GM10266 (cell line): Measurements from ENCODE around the gene ARVCF.

Experiments
- DNase-seq: peaks from one replicate; pipeline ENCODE4 v3.0.0; 2012; ENCODE audit errors: extremely low spot score
- TF ChIP-seq, protein P1 (sequence below): IDR thresholded peaks from 2 replicates; pipeline ENCODE4 v1.5.1; 2012; ENCODE audit warnings: mild to moderate bottlenecking, low read depth; ENCODE audit not compliant: control insufficient read depth, insufficient read depth; ENCODE audit errors: missing control alignments

The ARVCF gene

DNA sequence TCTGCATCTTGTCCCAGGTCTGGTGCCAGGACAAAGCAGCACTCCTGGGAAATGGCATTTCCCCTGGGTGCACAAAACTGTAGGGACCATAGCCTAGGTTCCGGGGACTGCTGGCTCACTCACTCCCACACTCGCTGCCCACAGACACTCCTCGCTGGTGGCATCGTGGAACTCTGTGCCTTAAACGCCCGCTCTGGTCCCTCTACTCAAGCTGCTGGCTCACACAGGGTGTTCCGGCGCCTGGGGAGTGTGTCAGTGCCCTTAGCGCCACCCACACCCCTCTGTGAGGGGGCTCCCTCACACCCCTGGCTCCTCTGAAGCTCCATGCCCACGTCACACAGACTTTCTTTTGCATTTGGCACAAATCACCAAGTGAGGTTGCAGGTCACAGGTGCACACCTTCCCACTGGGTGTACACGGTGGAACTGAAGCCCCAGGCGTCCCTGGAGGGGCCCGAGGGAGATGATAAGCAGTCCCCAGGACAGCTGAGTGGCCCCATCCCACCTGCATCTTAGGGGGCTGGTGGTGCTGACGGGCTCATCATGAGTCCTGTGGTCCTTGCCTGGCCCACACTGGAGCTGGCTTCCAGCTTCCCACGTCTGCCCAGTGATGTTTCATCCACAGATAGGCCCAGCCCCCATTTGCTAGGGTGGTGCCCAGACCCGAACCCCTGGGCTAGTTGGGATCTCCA, 40.2 kb upstream of the ARVCF start:
- DNase-seq: no peak
- TF ChIP-seq, protein P1, sequence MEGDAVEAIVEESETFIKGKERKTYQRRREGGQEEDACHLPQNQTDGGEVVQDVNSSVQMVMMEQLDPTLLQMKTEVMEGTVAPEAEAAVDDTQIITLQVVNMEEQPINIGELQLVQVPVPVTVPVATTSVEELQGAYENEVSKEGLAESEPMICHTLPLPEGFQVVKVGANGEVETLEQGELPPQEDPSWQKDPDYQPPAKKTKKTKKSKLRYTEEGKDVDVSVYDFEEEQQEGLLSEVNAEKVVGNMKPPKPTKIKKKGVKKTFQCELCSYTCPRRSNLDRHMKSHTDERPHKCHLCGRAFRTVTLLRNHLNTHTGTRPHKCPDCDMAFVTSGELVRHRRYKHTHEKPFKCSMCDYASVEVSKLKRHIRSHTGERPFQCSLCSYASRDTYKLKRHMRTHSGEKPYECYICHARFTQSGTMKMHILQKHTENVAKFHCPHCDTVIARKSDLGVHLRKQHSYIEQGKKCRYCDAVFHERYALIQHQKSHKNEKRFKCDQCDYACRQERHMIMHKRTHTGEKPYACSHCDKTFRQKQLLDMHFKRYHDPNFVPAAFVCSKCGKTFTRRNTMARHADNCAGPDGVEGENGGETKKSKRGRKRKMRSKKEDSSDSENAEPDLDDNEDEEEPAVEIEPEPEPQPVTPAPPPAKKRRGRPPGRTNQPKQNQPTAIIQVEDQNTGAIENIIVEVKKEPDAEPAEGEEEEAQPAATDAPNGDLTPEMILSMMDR: no peak

DNA sequence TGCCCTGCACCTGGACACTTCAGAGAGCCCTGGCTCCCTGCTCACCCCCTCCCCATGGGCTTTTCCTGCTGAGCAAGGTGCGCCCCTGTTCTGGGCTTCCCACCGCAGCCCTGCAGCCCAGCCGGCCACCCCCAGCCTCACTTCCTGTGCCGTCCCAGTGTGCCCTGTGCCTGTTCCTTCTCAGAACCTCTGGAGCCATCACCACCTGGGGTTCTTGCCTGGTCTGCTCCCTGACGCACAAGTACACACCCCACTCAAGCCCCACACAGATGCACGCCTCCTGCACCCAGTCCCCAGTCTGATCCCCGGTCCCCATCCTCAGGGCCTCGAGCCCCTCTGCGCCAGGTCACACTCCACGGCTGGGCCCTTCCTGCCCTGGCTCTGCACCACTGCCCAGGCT, 39.5 kb upstream of the ARVCF start:
- no peak for DNase-seq
- TF ChIP-seq, protein P1: no peak

DNA sequence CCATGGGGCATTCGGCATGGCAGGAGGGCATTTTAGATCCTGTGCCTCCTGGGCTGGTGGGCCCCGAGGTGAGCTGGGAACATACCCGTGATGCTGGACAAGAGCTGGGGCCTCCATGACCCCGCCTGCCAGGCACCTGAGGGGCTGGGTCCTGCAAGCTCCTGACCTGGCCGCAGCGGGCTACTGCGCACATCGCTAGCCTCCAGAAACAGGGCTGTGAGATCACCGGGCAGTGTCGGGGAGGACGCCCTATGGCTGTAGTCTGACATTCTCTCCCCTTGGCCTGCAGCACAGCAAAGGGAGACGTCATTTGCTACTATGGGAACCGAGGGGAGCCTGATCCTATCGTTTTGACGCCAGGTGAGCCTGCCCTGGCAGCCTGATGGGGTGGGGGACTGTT, 39.0 kb upstream of the ARVCF start:
- TF ChIP-seq, protein P1: no peak
- no peak for DNase-seq

- TF ChIP-seq, protein P1: no peak
- DNase-seq: no peak
Measured at GRCh38 chr22:20055144-20055543, 38.5 kb upstream of the ARVCF start.

DNA sequence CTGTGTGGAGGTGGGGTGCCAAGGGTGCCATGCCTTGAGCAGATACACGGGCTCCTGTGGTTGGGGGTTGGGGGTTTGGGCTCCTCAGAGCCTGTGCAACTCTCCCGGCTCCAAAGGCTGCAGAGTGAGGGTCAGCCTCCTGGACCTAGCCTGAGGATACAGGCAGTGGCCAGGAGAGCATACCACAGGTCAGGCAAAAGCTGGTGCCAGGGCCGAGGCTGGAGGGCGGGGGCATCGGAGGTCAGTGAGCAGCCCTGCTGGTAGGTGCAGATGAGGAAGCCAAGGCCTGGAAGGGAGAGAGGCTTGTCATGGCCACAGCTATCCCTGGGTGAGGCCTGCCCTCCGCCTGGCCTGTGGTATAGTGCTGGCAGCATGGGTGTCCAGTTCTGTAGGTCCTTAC, 37.9 kb upstream of the ARVCF start:
- no peak for DNase-seq
- TF ChIP-seq, protein P1: no peak

- TF ChIP-seq, protein P1: no peak
- no peak for DNase-seq
Measured at GRCh38 chr22:20054034-20054427, 37.4 kb upstream of the ARVCF start.

- DNase-seq: no peak
- TF ChIP-seq, protein P1: no peak
Measured at GRCh38 chr22:20053407-20054033, 36.9 kb upstream of the ARVCF start.
